IPS DF 6.9 (cell line): ENCODE data around the gene NPFF.

Experiments used
- DNase-seq: peaks from one replicate; pipeline ENCODE4 v3.0.0-alpha.2; 2013; ENCODE audit warnings: low read depth, low spot score
- H3K27ac ChIP-seq: one replicate; pipeline ENCODE4 v1.5.1; 2013; ENCODE audit warnings: low read length, control low read depth
- H3K27me3 ChIP-seq: 2 replicates; pipeline ENCODE4 v1.6.1; 2013; ENCODE audit warnings: mild to moderate bottlenecking, low read length; ENCODE audit not compliant: control insufficient read depth, insufficient read depth
- H3K36me3 ChIP-seq: 2 replicates; pipeline ENCODE4 v1.6.1; 2013; ENCODE audit warnings: low read length; ENCODE audit not compliant: control insufficient read depth, insufficient read depth
- H3K4me1 ChIP-seq: 2 replicates; pipeline ENCODE4 v1.6.1; 2013; ENCODE audit warnings: low read length; ENCODE audit not compliant: control insufficient read depth, insufficient read depth
- H3K4me3 ChIP-seq: 2 replicates; pipeline ENCODE4 v1.5.1; 2013; ENCODE audit warnings: mild to moderate bottlenecking, low read length
- H3K9me3 ChIP-seq: 2 replicates; pipeline ENCODE4 v1.6.1; 2013; ENCODE audit warnings: low read length, inconsistent platforms; ENCODE audit not compliant: control insufficient read depth, insufficient read depth
- WGBS: extraction: QIAGEN DNeasy Blood & Tissue Kit; methylation state at CpG from one replicate; pipeline ENCODE4 v1.1.7; 2013; ENCODE audit warnings: mixed read lengths, missing lambda C conversion rate; ENCODE audit not compliant: insufficient read length, insufficient coverage; 5-methylcytosine and 5-hydroxymethylcytosine counted together

Gene NPFF

DNA sequence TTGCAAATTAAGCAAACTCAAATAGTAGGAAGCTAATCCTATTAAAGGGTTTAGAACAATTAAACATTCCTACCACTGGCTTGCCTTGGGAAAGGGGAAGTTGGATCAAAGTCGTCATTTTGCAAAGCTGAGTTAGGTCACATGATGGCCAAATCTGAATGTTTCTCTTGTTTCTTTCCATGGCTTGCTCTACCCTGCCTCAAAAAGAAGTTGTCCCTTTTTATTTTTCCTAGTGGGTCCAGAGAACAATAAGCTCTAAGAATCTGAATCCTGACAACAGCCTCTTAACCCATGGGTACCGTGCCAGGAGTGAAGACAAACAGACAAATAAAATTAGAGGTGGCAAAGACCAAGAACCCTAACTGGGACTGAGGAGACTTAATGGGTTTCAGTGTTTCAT lies 26.2 kb upstream of the NPFF start:
- WGBS, result no CpG with 5 or more reads among the region's 2 CpGs
- H3K4me3 ChIP-seq, result no peak overlapping the region

DNA sequence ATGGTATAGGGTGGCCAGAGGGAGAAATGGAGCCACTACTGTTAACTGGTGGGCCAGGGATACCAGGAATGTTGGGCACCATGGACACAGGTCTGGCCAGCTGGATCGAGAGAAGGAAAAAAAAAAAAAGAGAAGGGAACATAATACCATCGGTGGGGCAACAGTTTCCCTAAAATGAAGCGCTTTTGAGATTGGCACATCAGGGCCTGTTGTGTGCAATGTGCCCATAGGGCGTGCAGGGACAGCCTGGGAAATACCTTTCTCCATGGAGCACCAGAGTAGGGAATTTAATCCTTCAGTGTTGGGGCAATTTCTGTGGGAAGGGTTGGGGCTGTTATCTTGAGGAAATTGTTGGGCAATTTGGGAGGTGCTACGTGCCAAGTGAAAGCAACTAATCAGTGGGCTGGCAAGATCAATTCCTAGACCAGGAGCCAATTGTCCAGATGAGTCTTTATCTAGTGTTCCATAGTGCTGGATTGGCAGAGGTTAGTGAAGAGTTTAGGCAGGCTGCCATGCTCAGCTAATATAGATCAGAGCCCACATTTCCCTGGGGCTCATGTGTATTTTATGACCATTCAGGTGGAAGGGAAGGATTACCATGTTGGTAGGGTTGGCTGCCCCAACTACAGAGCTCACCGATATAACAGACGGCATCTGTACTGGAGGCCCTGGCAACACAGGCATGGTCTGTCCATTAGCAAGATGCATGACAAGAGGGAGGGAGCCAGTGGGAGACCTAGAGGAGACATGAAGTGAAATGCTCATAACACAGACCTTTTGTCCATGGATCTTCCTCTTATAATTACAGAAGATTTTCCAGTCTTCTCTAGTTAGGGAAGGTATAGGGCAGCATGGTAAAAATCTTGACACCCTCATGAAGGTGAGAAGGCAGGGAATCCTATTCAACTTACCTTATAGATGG lies 25.5 kb upstream of the NPFF start:
- no peak for DNase-seq
- H3K36me3 ChIP-seq, result peaks cover 5% of the 10 kb centered on the region; the same call in 1 of the 2 replicates
- no peaks in the 10 kb centered on the region for H3K9me3 ChIP-seq
- no CpG with 5 or more reads among the region's 7 CpGs for WGBS
- H3K27me3 ChIP-seq, result no peaks in the 10 kb centered on the region
- H3K4me1 ChIP-seq, result no peaks in the 10 kb centered on the region
- no peak overlapping the region for H3K27ac ChIP-seq
- H3K4me3 ChIP-seq, result no peak overlapping the region

More for the DNA sequence above, 26.2 kb upstream of the NPFF start:
- no peaks in the 10 kb centered on the region for H3K27me3 ChIP-seq
- DNase-seq, result no peak
- H3K4me1 ChIP-seq, result no peaks in the 10 kb centered on the region
- H3K9me3 ChIP-seq, result no peaks in the 10 kb centered on the region
- peaks cover 5% of the 10 kb centered on the region; the same call in 1 of the 2 replicates for H3K36me3 ChIP-seq
- H3K27ac ChIP-seq, result no peak overlapping the region

DNA sequence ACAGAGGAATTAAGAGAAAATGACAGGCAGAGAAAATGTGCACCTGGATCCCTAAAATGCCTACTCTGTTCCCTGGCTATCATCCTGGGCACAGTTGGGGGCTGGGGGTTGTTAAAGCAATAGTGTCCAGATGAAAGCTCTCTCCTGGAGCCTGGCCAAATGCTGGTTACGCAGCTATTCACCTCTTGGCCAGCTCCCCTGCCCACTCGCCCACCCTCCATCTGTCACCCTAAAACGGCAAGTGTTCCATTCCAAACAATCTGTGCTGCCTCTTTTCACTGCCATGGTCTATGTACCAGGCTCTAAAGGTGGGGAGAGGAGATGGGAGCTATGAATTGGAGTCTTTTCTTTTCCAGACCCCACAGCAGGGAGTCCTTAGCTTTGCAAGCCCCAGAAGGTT lies 24.7 kb upstream of the NPFF start:
- no peak overlapping the region for H3K4me3 ChIP-seq
- no peaks in the 10 kb centered on the region for H3K27me3 ChIP-seq
- WGBS, result no CpG with 5 or more reads among the region's 3 CpGs
- H3K9me3 ChIP-seq, result no peaks in the 10 kb centered on the region
- DNase-seq, result no peak
- H3K27ac ChIP-seq, result no peak overlapping the region
- no peaks in the 10 kb centered on the region for H3K4me1 ChIP-seq
- peaks cover 5% of the 10 kb centered on the region; the same call in 1 of the 2 replicates for H3K36me3 ChIP-seq

DNA sequence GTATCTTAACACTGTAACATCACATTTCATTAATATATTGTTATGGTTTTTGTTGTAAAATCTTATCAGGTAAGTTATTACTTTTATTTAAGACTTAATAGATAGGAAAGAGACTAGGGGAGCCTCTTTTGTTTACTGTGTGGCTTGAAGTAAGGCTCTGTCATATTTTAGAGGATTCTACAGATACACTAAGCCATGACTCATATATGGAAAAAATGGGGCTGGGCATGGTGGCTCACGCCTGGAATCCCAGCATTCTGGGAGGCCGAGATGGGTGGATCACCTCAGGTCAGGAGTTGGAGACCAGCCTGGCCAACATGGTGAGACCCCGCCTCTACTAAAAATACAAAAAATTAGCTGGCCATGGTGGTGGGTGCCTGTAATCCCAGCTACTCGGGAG lies 23.6 kb upstream of the NPFF start:
- Histone ChIP-seq H3K27me3 (no peaks in the 10 kb centered on the region), H3K27ac (no peak overlapping the region)
- no peak for DNase-seq

DNA sequence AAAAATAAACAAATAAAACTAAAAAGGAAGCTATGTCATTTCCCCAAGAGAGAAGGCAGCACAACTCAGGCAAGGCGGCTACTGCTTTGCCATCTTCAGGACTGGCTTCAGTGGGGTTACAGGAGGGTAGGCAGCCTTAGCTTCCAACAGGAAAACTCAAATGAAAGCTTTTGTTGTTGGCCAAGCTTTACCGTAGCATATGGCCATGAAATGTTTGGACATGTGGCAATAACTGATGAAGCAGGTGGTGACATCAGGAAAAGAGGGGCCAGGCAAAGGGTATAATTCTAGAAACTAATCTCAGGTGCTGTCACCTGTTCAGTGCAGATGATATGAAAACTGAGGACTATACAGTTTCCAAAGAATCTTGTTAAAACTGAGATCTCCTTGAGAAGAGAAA lies 22.8 kb upstream of the NPFF start:
- peaks cover 5% of the 10 kb centered on the region; the same call in 1 of the 2 replicates for H3K36me3 ChIP-seq
- H3K4me1 ChIP-seq, result no peaks in the 10 kb centered on the region
- H3K4me3 ChIP-seq, result no peak overlapping the region
- no peaks in the 10 kb centered on the region for H3K9me3 ChIP-seq
- H3K27ac ChIP-seq, result no peak overlapping the region
- H3K27me3 ChIP-seq, result no peaks in the 10 kb centered on the region
- no CpG with 5 or more reads among the region's 2 CpGs for WGBS
- no peak for DNase-seq

More for the DNA sequence above, 23.6 kb upstream of the NPFF start:
- peaks cover 5% of the 10 kb centered on the region; the same call in 1 of the 2 replicates for H3K36me3 ChIP-seq
- H3K9me3 ChIP-seq, result no peaks in the 10 kb centered on the region
- no CpG with 5 or more reads among the region's 4 CpGs for WGBS
- H3K4me1 ChIP-seq, result no peaks in the 10 kb centered on the region
- H3K4me3 ChIP-seq, result no peak overlapping the region

DNA sequence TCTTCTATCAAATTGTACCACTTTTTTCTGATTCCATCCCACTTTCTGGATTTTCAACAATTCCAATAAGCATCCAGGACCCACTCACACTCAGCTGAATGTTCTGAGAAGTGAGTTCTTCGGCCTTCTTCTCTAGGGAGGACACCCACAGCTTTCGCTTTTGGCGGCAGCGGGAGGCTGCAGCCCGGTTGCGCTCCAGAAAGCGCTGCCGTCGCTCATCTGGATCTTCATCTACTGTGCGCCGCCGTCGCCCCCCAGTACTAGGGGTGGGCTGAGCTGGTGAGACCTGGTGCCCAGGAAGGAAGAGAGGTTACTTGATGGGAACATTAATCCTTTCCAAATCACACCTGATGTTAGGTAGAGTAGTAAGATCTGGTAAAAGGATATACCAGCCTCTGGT lies 17.2 kb upstream of the NPFF start:
- no peak for DNase-seq
- Histone ChIP-seq H3K27ac (no peak overlapping the region), H3K27me3 (no peaks in the 10 kb centered on the region), H3K4me3 (no peak overlapping the region), H3K4me1 (no peaks in the 10 kb centered on the region), H3K36me3 (no peaks in the 10 kb centered on the region; the same call in 1 of the 2 replicates), H3K9me3 (no peaks in the 10 kb centered on the region)
- WGBS, result no CpG with 5 or more reads among the region's 13 CpGs

DNA sequence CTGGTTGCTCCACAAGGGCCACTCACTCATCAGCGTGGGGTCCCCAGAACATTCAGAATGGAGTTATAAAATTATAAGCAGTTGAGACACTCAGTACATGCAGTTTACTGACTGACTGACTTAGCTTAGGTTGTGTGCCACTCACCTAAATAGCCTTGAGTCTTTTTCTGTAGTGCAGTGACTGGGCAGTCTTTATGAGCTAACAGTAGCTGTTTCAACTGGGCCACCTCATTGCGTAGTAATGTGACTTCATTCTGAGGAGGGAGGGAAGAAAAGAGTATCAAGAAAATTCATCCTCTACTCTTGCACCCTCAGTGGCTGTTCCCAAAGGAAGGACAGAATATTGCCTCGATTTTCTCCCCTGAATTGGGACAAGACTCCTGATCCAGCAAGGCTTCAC lies 15.8 kb upstream of the NPFF start:
- Histone ChIP-seq H3K9me3 (no peaks in the 10 kb centered on the region), H3K4me3 (no peak overlapping the region), H3K27me3 (no peaks in the 10 kb centered on the region), H3K4me1 (no peaks in the 10 kb centered on the region), H3K27ac (no peak overlapping the region), H3K36me3 (no peaks in the 10 kb centered on the region; the same call in 1 of the 2 replicates)
- WGBS, result no CpG with 5 or more reads among the region's 3 CpGs
- DNase-seq, result no peak

DNA sequence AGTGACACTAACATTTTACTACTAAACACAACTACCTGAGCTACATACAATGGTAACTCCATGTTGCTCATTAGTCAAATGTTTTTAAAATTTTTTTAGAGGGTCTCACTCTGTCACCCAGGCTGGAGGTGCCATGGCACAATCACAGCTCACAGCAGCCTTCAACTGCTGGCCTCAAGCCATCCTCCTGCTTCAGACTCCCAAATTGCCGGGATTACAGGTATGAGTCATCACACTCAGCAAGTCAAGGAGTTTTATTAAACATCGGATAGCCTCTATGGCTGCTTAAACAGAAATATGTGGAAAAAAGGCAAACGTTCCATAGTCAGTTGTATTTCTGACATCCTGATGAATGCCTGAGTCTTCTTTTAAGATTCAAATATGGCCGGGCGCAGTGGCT lies 11.1 kb upstream of the NPFF start:
- no peak overlapping the region for H3K27ac ChIP-seq
- no peaks in the 10 kb centered on the region for H3K9me3 ChIP-seq
- no peak overlapping the region for H3K4me3 ChIP-seq
- WGBS, result no CpG with 5 or more reads among the region's 5 CpGs
- H3K27me3 ChIP-seq, result no peaks in the 10 kb centered on the region
- H3K36me3 ChIP-seq, result no peaks in the 10 kb centered on the region; the same call in 1 of the 2 replicates
- DNase-seq, result no peak
- no peaks in the 10 kb centered on the region for H3K4me1 ChIP-seq

DNA sequence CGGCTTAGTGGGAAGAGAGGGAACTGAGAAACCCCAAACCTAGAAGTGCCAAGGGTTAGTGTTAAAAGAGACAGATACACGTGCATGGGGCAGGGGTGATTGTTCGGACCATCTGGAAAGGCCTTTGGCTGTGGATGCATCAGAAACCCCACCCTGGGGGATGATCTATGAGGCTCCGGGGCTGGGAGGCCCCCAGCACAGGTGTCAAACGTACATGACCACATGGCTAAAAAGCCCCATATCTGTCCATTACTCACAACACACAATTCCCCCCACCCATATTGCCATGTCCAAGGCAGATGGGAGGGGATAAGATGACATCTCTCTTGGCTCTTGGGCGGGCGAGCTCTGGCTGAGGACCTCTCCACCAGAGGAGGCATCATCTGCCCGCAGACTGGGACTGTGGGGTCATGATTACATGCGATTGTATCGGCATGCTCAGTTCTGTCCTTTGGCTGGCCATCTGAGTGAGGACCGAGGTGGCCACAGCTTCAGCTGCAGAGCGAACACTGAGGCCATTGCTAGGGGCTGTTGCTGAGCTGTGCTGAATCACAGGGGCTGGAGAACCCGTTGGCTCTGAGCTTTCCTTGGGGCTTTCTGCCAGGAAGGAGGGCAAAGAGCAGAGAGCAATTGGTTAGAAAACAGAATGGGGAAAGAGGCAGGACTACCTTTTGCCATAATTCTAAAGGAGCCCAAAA lies 9.6 kb upstream of the NPFF start:
- no CpG with 5 or more reads among the region's 13 CpGs for WGBS
- Histone ChIP-seq H3K27me3 (no peaks in the 10 kb centered on the region), H3K4me3 (no peak overlapping the region), H3K27ac (no peak overlapping the region), H3K4me1 (no peaks in the 10 kb centered on the region), H3K9me3 (no peaks in the 10 kb centered on the region), H3K36me3 (no peaks in the 10 kb centered on the region; the same call in 1 of the 2 replicates)
- no peak for DNase-seq

DNA sequence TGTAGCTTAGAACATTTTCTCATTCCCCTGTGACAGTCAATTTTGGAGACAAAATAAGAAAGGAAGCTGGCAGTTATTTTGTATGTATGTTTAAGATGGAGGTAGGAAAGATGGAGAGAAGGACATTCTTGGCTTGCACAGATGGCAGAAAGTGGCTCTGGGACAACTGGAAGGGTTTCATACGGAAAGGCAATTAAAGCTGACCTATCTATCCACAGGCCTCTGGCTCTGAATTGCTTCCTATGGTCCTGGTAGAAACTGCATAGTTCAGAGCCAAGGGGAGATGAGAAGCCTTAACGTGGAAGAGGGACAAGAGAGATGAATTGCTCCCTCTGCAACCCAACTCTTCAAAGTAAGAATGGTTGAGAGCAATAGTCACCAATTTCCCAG lies 8.0 kb upstream of the NPFF start:
- no peak for DNase-seq
- no peaks in the 10 kb centered on the region for H3K9me3 ChIP-seq
- H3K4me3 ChIP-seq, result no peak overlapping the region
- no peaks in the 10 kb centered on the region for H3K36me3 ChIP-seq
- no peaks in the 10 kb centered on the region for H3K27me3 ChIP-seq
- H3K4me1 ChIP-seq, result no peaks in the 10 kb centered on the region
- no peak overlapping the region for H3K27ac ChIP-seq
- WGBS, result no CpG with 5 or more reads among the region's 2 CpGs
